ENCODE measurements around the gene GSPT1. TPM values are rescaled to one million over a fixed set of nuclear protein-coding genes. Genes with fewer than 3 reads are reported as not detected.

Gene GSPT1
- total RNA-seq, 2 experiments from 2014 or later, result 54.3 to 146 TPM

GRCh38 chr16:11903906-11904305 lies 11.8 kb downstream of the GSPT1 start:
- no TSS peak for BruUV-seq (replicated peaks)
- ChIA-PET POLR2A (interaction anchor here (0.7 to 0.9 kb wide), 2 partner anchors 9 to 408 kb away, joined by 3 read pairs; no protein-coding TSS in a partner anchor), CTCF (ENCODE audit: unreplicated experiment) (no interaction called here)
- no peaks in the 10 kb centered on the region for H3K4me1 ChIP-seq (ENCODE audit: insufficient read depth, low read length, poor library complexity, severe bottlenecking)
- intact Hi-C loops (cut with micrococcal nuclease; ENCODE audit: unreplicated experiment), result no loop called here
- H3K9me2 ChIP-seq (ENCODE audit: insufficient read depth, low read length), result no peaks in the 10 kb centered on the region
- no peaks in the 10 kb centered on the region for H3K9me3 ChIP-seq (ENCODE audit: low read length)
- H3K27ac ChIP-seq (ENCODE audit: low read depth, low read length, poor library complexity, severe bottlenecking), result no peak overlapping the region
- H4K20me1 ChIP-seq (ENCODE audit: insufficient read depth, low read length), result peaks cover 32% of the 10 kb centered on the region; the same call in 1 of the 2 replicates
- no peak overlapping the region for H3K4me3 ChIP-seq (ENCODE audit: low read depth, low read length, poor library complexity, severe bottlenecking)
- H2AFZ ChIP-seq (ENCODE audit: low read length), result no peak overlapping the region
- peaks cover 72% of the 10 kb centered on the region for H3K36me3 ChIP-seq (ENCODE audit: insufficient read depth, low read length)
- TF ChIP-seq EZH2phosphoT487 (IDR thresholded peaks at IDR 0.05; ENCODE audit: borderline replicate concordance, low read depth, low read length), result no peak
- TF ChIP-seq CTCF (conservative IDR thresholded peaks at IDR 0.05; ENCODE audit: low read length), result no peak
- H3K79me2 ChIP-seq (ENCODE audit: insufficient read depth, low read depth, low read length), result peaks cover 96% of the 10 kb centered on the region
- no peak overlapping the region for H3K4me2 ChIP-seq (ENCODE audit: low read length)
- no peak for DNase-seq (ENCODE audit: low spot score)

GRCh38 chr16:11901091-11901490 lies 14.7 kb downstream of the GSPT1 start:
- intact Hi-C loops (cut with micrococcal nuclease; ENCODE audit: unreplicated experiment), result no loop called here
- peaks cover 98% of the 10 kb centered on the region for H3K79me2 ChIP-seq (ENCODE audit: insufficient read depth, low read depth, low read length)
- no peaks in the 10 kb centered on the region for H3K9me3 ChIP-seq (ENCODE audit: low read length)
- no peak overlapping the region for H3K4me3 ChIP-seq (ENCODE audit: low read depth, low read length, poor library complexity, severe bottlenecking)
- no TSS peak for BruUV-seq (replicated peaks)
- H2AFZ ChIP-seq (ENCODE audit: low read length), result no peak overlapping the region
- H3K4me1 ChIP-seq (ENCODE audit: insufficient read depth, low read length, poor library complexity, severe bottlenecking), result peaks cover 3% of the 10 kb centered on the region
- H3K9me2 ChIP-seq (ENCODE audit: insufficient read depth, low read length), result no peaks in the 10 kb centered on the region
- no peak overlapping the region for H3K27ac ChIP-seq (ENCODE audit: low read depth, low read length, poor library complexity, severe bottlenecking)
- POLR2A ChIA-PET, result interaction anchor here (0.6 kb wide), 1 partner anchor 43 kb away, joined by 3 read pairs; no protein-coding TSS in a partner anchor
- CTCF ChIA-PET (ENCODE audit: unreplicated experiment), result no interaction called here
- H3K36me3 ChIP-seq (ENCODE audit: insufficient read depth, low read length), result peaks cover 73% of the 10 kb centered on the region
- DNase-seq (ENCODE audit: low spot score), result no peak
- no peak overlapping the region for H3K4me2 ChIP-seq (ENCODE audit: low read length)
- peaks cover 25% of the 10 kb centered on the region; the same call in 1 of the 2 replicates for H4K20me1 ChIP-seq (ENCODE audit: insufficient read depth, low read length)
- TF ChIP-seq EZH2phosphoT487 (IDR thresholded peaks at IDR 0.05; ENCODE audit: borderline replicate concordance, low read depth, low read length) (no peak), CTCF (conservative IDR thresholded peaks at IDR 0.05; ENCODE audit: low read length) (no peak)

- Histone ChIP-seq H3K4me2 (ENCODE audit: low read length) (no peak overlapping the region), H3K4me3 (ENCODE audit: low read depth, low read length, poor library complexity, severe bottlenecking) (no peak overlapping the region), H3K27ac (ENCODE audit: low read depth, low read length, poor library complexity, severe bottlenecking) (no peak overlapping the region), H3K9me2 (ENCODE audit: insufficient read depth, low read length) (no peaks in the 10 kb centered on the region), H3K79me2 (ENCODE audit: insufficient read depth, low read depth, low read length) (peaks cover 66% of the 10 kb centered on the region), H3K4me1 (ENCODE audit: insufficient read depth, low read length, poor library complexity, severe bottlenecking) (peaks cover 3% of the 10 kb centered on the region), H4K20me1 (ENCODE audit: insufficient read depth, low read length) (0 out of 2 replicates have a peak, but pooled peaks cover 15% of the 10 kb centered on the region), H2AFZ (ENCODE audit: low read length) (no peak overlapping the region), H3K36me3 (ENCODE audit: insufficient read depth, low read length) (peaks cover 87% of the 10 kb centered on the region), H3K9me3 (ENCODE audit: low read length) (no peaks in the 10 kb centered on the region)
- no peak for DNase-seq (ENCODE audit: low spot score)
- POLR2A ChIA-PET, result interaction anchor here (0.7 kb wide), 2 partner anchors 14 to 31 kb away, joined by 4 read pairs; no protein-coding TSS in a partner anchor
- BruUV-seq (replicated peaks), result no TSS peak
- no peak for TF ChIP-seq EZH2phosphoT487 (IDR thresholded peaks at IDR 0.05; ENCODE audit: borderline replicate concordance, low read depth, low read length)
- no peak for TF ChIP-seq CTCF (conservative IDR thresholded peaks at IDR 0.05; ENCODE audit: low read length)
- intact Hi-C loops (cut with micrococcal nuclease; ENCODE audit: unreplicated experiment), result no loop called here
- CTCF ChIA-PET (ENCODE audit: unreplicated experiment), result no interaction called here
Observed at GRCh38 chr16:11896486-11897176, 19.1 kb downstream of the GSPT1 start.
